Myometrial cell (primary cell): Measurements from ENCODE around the gene TMX1. TPM values are rescaled to one million over a fixed set of nuclear protein-coding genes. Genes with fewer than 3 reads are reported as not detected.

ENCODE experiments used
- total RNA-seq: library from RNA; depleted of rRNA; stranded (reverse); fragments of >200 nt; gene quantifications from 2 replicates; pipeline ENCODE4 v1.2.3, GENCODE V29; 2015

TMX1 gene, protein sequence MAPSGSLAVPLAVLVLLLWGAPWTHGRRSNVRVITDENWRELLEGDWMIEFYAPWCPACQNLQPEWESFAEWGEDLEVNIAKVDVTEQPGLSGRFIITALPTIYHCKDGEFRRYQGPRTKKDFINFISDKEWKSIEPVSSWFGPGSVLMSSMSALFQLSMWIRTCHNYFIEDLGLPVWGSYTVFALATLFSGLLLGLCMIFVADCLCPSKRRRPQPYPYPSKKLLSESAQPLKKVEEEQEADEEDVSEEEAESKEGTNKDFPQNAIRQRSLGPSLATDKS
- 64.6 and 70.0 TPM in 2 replicates for total RNA-seq

GRCh38 chr14:51239813-51240803, at the start of gene TMX1:
TMX1 (plus strand) TSS chr14:51240247; CDS start chr14:51240293, 46 bp downstream.

Other genes starting within 250 kb of the TMX1 start
- gene TRIM9, start 145.1 kb upstream of the TMX1 start, total RNA-seq: under 0.01 and 0.58 TPM in 2 replicates